TTC549 (cell line): ENCODE results near the gene ABCC11.

Experiments used
- FAIRE-seq: peaks from 2 replicates; lab custom pipeline; 2012; peaks lifted over from hg19 to GRCh38; lab: Jason Lieb, UNC

ABCC11 gene

GRCh38 chr16:48128769-48129168, 118.6 kb downstream of the ABCC11 start:
- no peak for FAIRE-seq

- no peak for FAIRE-seq
Observed at GRCh38 chr16:48126801-48127644, 120.3 kb downstream of the ABCC11 start.

GRCh38 chr16:48125888-48126287, 121.5 kb downstream of the ABCC11 start:
- FAIRE-seq = no peak

GRCh38 chr16:48124266-48124665, 123.1 kb downstream of the ABCC11 start:
- no peak for FAIRE-seq

GRCh38 chr16:48123104-48123788, 124.1 kb downstream of the ABCC11 start:
- FAIRE-seq = no peak

GRCh38 chr16:48121276-48121675, 126.1 kb downstream of the ABCC11 start:
- no peak for FAIRE-seq

- FAIRE-seq = no peak
Observed at GRCh38 chr16:48118841-48119240, 128.5 kb downstream of the ABCC11 start.

GRCh38 chr16:48117217-48118105, 129.9 kb downstream of the ABCC11 start:
- no peak for FAIRE-seq
